Endothelial cell of umbilical vein (primary cell): ENCODE measurements around the gene NELFE. TPM values are rescaled to one million over a fixed set of nuclear protein-coding genes. Genes with fewer than 3 reads are reported as not detected.

Experiments used
- BruUV-seq: library from RNA; stranded (reverse); fragments of 400-500 nt; replicated peaks from 2 replicates; lab custom pipeline; 2021; lab: Mats Ljungman, UMichigan
- CTCF ChIA-PET: fragments of 300-600, 350-600 bp; sonication (Branson Sonifier 250); formaldehyde crosslinking; loops from one replicate; lab custom pipeline; 2021; ENCODE audit warnings: antibody characterized with exemption, inconsistent platforms; lab: Charles Lee
- POLR2A ChIA-PET: fragments of 300-600, 350-600 bp; sonication (Branson Sonifier 250); formaldehyde crosslinking; loops from one replicate; lab custom pipeline; 2021; ENCODE audit warnings: antibody characterized with exemption, inconsistent platforms; lab: Charles Lee
- DNase-seq: peaks from one replicate; pipeline ENCODE4 v3.0.0-alpha.2; 2011; ENCODE audit warnings: low read depth, low spot score
- FAIRE-seq: peaks from 2 replicates; lab custom pipeline; 2011; peaks lifted over from hg19 to GRCh38; lab: Jason Lieb, UNC
- H2AFZ ChIP-seq: 2 replicates; pipeline ENCODE4 v1.6.0; 2012; ENCODE audit warnings: low read depth, low read length, control low read depth, inconsistent platforms
- H3K27ac ChIP-seq: 2 replicates; pipeline ENCODE4 v1.5.1; 2011; ENCODE audit warnings: low read depth, mild to moderate bottlenecking, control low read depth, low read length, moderate library complexity; ENCODE audit not compliant: insufficient read depth
- H3K27me3 ChIP-seq, 2 experiments: 2 replicates each; pipeline versions ENCODE4 v1.6.0 to v1.6.1; 2011; ENCODE audit warnings: low read length in 2 of 2, mixed read lengths in 1 of 2; ENCODE audit not compliant: control insufficient read depth in 2 of 2, insufficient read depth in 2 of 2
- H3K36me3 ChIP-seq, 2 experiments: 2 replicates in 1 of 2; 3 replicates in 1 of 2; pipeline ENCODE4 v1.5.1; 2011; ENCODE audit warnings: low read length in 2 of 2, mild to moderate bottlenecking in 1 of 2, moderate library complexity in 1 of 2; ENCODE audit not compliant: control insufficient read depth in 2 of 2, insufficient read depth in 2 of 2; ENCODE audit errors: extremely low read depth in 1 of 2
- H3K4me1 ChIP-seq: 3 replicates; pipeline ENCODE4 v1.5.1; 2011; ENCODE audit warnings: mild to moderate bottlenecking, low read length; ENCODE audit not compliant: control insufficient read depth, insufficient read depth; ENCODE audit errors: extremely low read depth
- H3K4me2 ChIP-seq: 2 replicates; pipeline ENCODE4 v1.6.1; 2011; ENCODE audit warnings: low read length, control low read depth, mixed read lengths; ENCODE audit not compliant: insufficient read depth
- H3K4me3 ChIP-seq, 3 experiments: fragments of 200-600 bp in 1 of 3; sonication (generic), shearing (Covaris generic) in 1 of 3; replicated peaks in 1 of 3; 2 replicates each; pipeline ENCODE4 v1.5.1; 2011 to 2016; ENCODE audit warnings: control low read depth in 3 of 3, low read length in 3 of 3, mild to moderate bottlenecking in 2 of 3, inconsistent platforms in 1 of 3, low read depth in 1 of 3, moderate library complexity in 1 of 3; ENCODE audit not compliant: insufficient read depth in 1 of 3
- H3K79me2 ChIP-seq: 2 replicates; pipeline ENCODE4 v1.6.0; 2012; ENCODE audit warnings: low read length, inconsistent platforms; ENCODE audit not compliant: control insufficient read depth, insufficient read depth
- H3K9ac ChIP-seq: replicated peaks from 2 replicates; pipeline ENCODE3; 2011; ENCODE audit warnings: low read length, control low read depth; ENCODE audit not compliant: insufficient read depth; ENCODE audit errors: extremely low read depth
- H3K9me1 ChIP-seq: replicated peaks from 3 replicates; pipeline ENCODE4 v1.6.0; 2011; ENCODE audit warnings: mild to moderate bottlenecking, low read length; ENCODE audit not compliant: control insufficient read depth, insufficient read depth; ENCODE audit errors: extremely low read depth
- H3K9me3 ChIP-seq: replicated peaks from 2 replicates; pipeline ENCODE4 v1.5.1; 2012; ENCODE audit warnings: low read length, inconsistent platforms; ENCODE audit not compliant: control insufficient read depth, insufficient read depth
- H4K20me1 ChIP-seq: replicated peaks from 2 replicates; pipeline ENCODE3; 2011; ENCODE audit warnings: mild to moderate bottlenecking, low read length; ENCODE audit not compliant: control insufficient read depth, insufficient read depth; ENCODE audit errors: extremely low read depth
- EZH2 ChIP-seq: IDR thresholded peaks from 2 replicates; pipeline ENCODE4 v1.6.1; 2012; ENCODE audit warnings: borderline replicate concordance, low read depth, mild to moderate bottlenecking, moderate library complexity, low read length, inconsistent platforms; ENCODE audit not compliant: severe bottlenecking
- FOS ChIP-seq: IDR thresholded peaks from 2 replicates; pipeline ENCODE4 v1.6.1; 2011; ENCODE audit warnings: mild to moderate bottlenecking, low read length, moderate library complexity, borderline replicate concordance; ENCODE audit not compliant: insufficient read depth
- GATA2 ChIP-seq: IDR thresholded peaks from 2 replicates; pipeline ENCODE4 v1.7.0; 2011; ENCODE audit warnings: low read depth, mild to moderate bottlenecking, moderate library complexity, mixed read lengths, low read length; ENCODE audit not compliant: insufficient read length, insufficient read depth
- MYC ChIP-seq: IDR thresholded peaks from one replicate; pipeline ENCODE4 v1.6.1; 2011; ENCODE audit warnings: mild to moderate bottlenecking, low read depth, low read length
- POLR2A ChIP-seq: IDR thresholded peaks from 2 replicates; pipeline ENCODE4 v1.6.1; 2012; ENCODE audit warnings: low read depth, mild to moderate bottlenecking, control low read depth, low read length
- dilution Hi-C: fragments of 300-500 bp; cut with MboI; formaldehyde crosslinking; loops from one replicate; pipeline ENCODE4 v1.15.0; 2019; ENCODE audit warnings: low sequenced_read_pairs; ENCODE audit not compliant: extremely low pct_ligation_motif_present
- intact Hi-C: fragments of 100-400 bp; cut with micrococcal nuclease; formaldehyde crosslinking; loops from one replicate; pipeline ENCODE4 v1.10.0; 2022
- polyA plus RNA-seq, 4 experiments: library from polyadenylated mRNA; depleted of rRNA in 3 of 4; stranded (reverse) in 3 of 4; unstranded in 1 of 4; fragments of >200 nt; gene quantifications; 2 replicates each; pipeline versions ENCODE4 v1.2.1 to v1.2.3, GENCODE V29; 2011 to 2012; ENCODE audit warnings: missing spikeins in 1 of 4
- total RNA-seq: library from RNA; stranded (reverse); gene quantifications from 2 replicates; pipeline ENCODE4 v1.2.3, GENCODE V29; 2021
- TF ChIP-seq, protein P1 (sequence below): IDR thresholded peaks from 2 replicates; pipeline ENCODE4 v1.6.1; 2011; ENCODE audit not compliant: insufficient read depth, insufficient read length
- TF ChIP-seq, protein P2 (sequence below), 2 donors: IDR thresholded peaks; 1 replicate in 1 of 2; 2 replicates in 1 of 2; pipeline ENCODE4 v1.5.1; 2011; ENCODE audit warnings: low read length in 2 of 2, mild to moderate bottlenecking in 2 of 2, moderate library complexity in 2 of 2, control low read depth in 1 of 2, inconsistent platforms in 1 of 2, low read depth in 1 of 2; ENCODE audit not compliant: insufficient read depth in 1 of 2; ENCODE audit errors: extremely low read depth in 1 of 2

Gene NELFE
- total and polyA plus RNA-seq, 2 donors (not counting 3 experiments of a cell fraction or from before 2014, with no cell fraction given) = 55.8 to 68.5 TPM

DNA sequence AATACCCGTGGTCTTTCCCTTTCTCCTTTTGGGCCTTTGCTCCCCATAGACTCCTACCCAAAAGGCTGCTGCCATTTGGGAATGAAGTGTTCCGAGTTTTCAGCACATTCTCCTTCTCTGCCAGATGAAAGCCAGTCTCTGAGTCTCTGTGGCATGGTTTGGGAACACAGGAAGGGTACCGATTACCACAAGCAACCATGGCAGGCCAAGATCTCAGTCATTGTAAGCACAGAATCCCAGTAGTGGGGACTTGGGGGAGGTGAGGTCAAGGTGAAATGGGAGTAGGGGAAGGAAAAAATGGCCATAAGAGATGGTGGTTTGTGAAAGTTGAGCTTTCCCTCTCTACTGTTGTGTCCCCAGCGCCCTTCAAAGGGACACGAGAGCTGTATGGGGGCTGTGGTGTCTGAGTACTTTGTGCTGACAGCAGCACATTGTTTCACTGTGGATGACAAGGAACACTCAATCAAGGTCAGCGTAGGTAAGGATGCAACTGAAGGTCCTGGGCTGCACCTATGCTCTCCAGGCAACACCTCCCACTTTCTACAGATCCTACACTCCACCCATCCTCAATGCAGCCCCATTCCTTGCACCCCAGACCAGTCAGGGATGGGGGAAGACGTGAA is 8.7 kb downstream of the NELFE start:
- POLR2A ChIA-PET = no interaction called here
- FAIRE-seq = no peak
- CTCF ChIA-PET = interaction anchor here (3.3 kb wide), 1 partner anchor 52 kb away, joined by 31 read pairs; the partner anchor contains the start of gene EHMT2
- Histone ChIP-seq H4K20me1 (no peaks in the 10 kb centered on the region), H3K27me3 (no peaks in the 10 kb centered on the region), H3K79me2 (no peaks in the 10 kb centered on the region), H3K4me2 (no peak overlapping the region), H3K36me3 (peaks cover 22 to 30% of the 10 kb centered on the region in 2 experiments), H3K27ac (no peak overlapping the region), H3K9me1 (no peaks in the 10 kb centered on the region), H2AFZ (no peak overlapping the region), H3K4me1 (peaks cover 3% of the 10 kb centered on the region), H3K4me3 (no peak overlapping the region), H3K9me3 (no peaks in the 10 kb centered on the region), H3K9ac (no peak overlapping the region)
- no peak for DNase-seq
- dilution Hi-C loops = no loop called here
- TF ChIP-seq, protein P1, sequence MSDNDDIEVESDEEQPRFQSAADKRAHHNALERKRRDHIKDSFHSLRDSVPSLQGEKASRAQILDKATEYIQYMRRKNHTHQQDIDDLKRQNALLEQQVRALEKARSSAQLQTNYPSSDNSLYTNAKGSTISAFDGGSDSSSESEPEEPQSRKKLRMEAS = no peak
- no peak for TF ChIP-seq EZH2
- no peak for TF ChIP-seq GATA2
- TF ChIP-seq, protein P2, sequence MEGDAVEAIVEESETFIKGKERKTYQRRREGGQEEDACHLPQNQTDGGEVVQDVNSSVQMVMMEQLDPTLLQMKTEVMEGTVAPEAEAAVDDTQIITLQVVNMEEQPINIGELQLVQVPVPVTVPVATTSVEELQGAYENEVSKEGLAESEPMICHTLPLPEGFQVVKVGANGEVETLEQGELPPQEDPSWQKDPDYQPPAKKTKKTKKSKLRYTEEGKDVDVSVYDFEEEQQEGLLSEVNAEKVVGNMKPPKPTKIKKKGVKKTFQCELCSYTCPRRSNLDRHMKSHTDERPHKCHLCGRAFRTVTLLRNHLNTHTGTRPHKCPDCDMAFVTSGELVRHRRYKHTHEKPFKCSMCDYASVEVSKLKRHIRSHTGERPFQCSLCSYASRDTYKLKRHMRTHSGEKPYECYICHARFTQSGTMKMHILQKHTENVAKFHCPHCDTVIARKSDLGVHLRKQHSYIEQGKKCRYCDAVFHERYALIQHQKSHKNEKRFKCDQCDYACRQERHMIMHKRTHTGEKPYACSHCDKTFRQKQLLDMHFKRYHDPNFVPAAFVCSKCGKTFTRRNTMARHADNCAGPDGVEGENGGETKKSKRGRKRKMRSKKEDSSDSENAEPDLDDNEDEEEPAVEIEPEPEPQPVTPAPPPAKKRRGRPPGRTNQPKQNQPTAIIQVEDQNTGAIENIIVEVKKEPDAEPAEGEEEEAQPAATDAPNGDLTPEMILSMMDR (IDR thresholded peaks at IDR 0.05; ENCODE audit: extremely low read depth in 1 of 2, insufficient read depth in 1 of 2, low read depth in 1 of 2, low read length in 2 of 2) = no peak
- no peak for TF ChIP-seq FOS
- no peak for TF ChIP-seq MYC
- TF ChIP-seq POLR2A = no peak
- intact Hi-C loops = loop anchor here (10.0 kb wide), 1 partner anchor 115 kb away; no protein-coding TSS in a partner anchor
- no TSS peak for BruUV-seq
